ENCODE data around the gene CASZ1. TPM values are rescaled to one million over a fixed set of nuclear protein-coding genes. Genes with fewer than 3 reads are reported as not detected.

CASZ1 gene
- total RNA-seq, 2 experiments from 2014 or later, result 3.7 to 4.0 TPM

DNA sequence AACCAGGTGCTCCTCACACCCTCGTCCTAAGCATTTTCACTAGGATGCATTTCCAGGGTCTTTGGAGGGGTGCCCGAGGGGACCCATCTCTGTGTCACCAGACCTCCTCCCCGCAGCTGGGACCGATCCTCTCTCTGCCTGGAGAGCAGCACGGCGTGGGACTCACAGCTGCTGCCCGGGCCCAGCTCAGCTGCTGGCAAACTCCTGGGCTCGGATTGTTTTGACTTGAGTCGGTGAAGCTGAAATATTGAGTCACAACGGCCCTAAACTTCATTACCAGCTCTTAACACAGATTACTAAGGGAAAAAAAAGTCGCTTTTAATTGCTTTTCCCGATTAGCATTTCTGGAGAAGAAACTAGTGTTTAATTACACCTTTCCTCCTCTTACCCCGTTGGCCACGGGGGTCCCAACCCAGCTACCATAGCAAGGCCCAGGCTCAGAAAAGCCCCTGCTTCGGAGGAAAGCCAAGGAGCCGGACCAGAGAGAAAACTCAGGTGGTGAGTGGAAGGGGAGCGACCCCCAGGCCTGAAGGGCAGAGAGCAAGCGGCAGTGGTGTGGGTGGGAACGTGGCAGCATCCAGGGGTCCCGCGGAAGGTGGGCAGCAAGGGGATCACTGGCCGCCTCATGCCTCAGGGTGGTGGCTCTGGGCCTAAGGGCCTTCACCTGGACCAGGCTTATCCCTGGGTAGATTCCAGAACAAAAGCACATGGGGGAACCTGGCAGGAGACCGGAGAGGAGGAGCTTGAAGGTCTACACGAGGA is 41.7 kb downstream of the CASZ1 start:
- Mint-ChIP-seq H3K27me3 (no peaks in the 10 kb centered on the region), H3K4me1 (peaks cover 11% of the 10 kb centered on the region), H3K36me3 (ENCODE audit: low read depth) (no peaks in the 10 kb centered on the region), H3K9me3 (ENCODE audit: low read depth) (no peaks in the 10 kb centered on the region), H3K4me3 (no peak overlapping the region), H3K27ac (no peak overlapping the region)
- intact Hi-C loops (cut with DNase I, micrococcal nuclease), result no loop called here
- DNase-seq (no peak), ATAC-seq (no peak)
- POLR2A ChIA-PET, result no interaction called here
- CTCF ChIA-PET, result no interaction called here

DNA sequence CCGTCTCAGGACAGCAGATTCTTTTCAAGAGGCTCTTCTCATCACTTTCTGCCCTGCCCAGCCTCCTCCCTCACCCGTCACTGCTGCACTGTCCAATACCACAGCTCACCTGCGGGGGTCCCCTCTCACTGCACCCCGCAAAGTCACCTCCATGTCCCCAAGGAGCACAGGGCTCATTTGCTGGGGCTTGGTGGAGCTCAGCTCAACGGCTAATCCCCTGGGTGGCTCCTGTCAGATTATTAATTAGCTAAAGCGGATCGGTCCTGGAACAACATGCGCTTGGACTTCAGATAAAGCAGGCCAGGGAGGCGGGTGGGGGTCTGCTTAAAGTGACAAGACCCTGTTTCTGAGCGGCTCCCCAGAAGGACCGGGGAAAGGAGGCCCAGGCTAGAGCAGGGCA is 43.1 kb downstream of the CASZ1 start:
- Mint-ChIP-seq H3K9me3 (ENCODE audit: low read depth) (no peaks in the 10 kb centered on the region), H3K4me3 (no peak overlapping the region), H3K4me1 (peaks cover 11% of the 10 kb centered on the region), H3K27me3 (no peaks in the 10 kb centered on the region), H3K27ac (no peak overlapping the region), H3K36me3 (ENCODE audit: low read depth) (no peaks in the 10 kb centered on the region)
- DNase-seq, result peak; percentile 40
- intact Hi-C loops (cut with DNase I, micrococcal nuclease), result no loop called here
- ATAC-seq, result no peak
- ChIA-PET POLR2A (no interaction called here), CTCF (interaction anchor here (0.6 kb wide), 1 partner anchor 241 kb away, joined by 3 read pairs; no protein-coding TSS in a partner anchor)

DNA sequence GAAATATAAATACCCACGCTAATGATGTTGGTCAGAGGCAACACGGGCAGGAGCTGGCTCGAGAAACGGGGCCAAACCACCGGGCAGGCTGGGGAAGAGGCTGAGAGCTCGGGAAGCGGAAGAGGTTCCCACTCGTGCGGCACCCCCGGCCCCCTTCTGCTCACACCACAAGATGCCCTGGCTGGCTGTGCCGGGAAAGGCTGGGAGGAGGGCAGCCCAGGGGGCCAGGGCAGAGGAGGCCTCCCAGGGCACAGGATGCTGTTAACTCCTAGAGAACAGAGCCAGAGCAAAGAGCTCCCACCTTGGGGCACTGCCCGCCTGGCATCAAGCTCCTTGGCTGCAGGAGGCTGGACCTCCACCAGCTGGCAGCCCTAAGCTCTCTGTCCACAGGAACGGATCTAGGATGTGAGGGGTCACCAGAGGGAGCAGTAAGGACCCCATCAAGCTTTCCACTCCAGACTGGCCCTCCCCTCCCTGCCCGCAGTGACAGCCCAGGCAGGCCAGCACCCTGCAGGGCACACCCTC is 44.8 kb downstream of the CASZ1 start:
- intact Hi-C loops (cut with DNase I, micrococcal nuclease), result no loop called here
- ChIA-PET POLR2A (no interaction called here), CTCF (no interaction called here)
- no peak overlapping the region for H3K27ac Mint-ChIP-seq
- no peak overlapping the region for H3K4me3 Mint-ChIP-seq
- H3K36me3 Mint-ChIP-seq (ENCODE audit: low read depth), result no peaks in the 10 kb centered on the region
- ATAC-seq (no peak), DNase-seq (no peak)
- no peaks in the 10 kb centered on the region for H3K9me3 Mint-ChIP-seq (ENCODE audit: low read depth)
- H3K4me1 Mint-ChIP-seq, result peaks cover 9% of the 10 kb centered on the region
- H3K27me3 Mint-ChIP-seq, result no peaks in the 10 kb centered on the region

DNA sequence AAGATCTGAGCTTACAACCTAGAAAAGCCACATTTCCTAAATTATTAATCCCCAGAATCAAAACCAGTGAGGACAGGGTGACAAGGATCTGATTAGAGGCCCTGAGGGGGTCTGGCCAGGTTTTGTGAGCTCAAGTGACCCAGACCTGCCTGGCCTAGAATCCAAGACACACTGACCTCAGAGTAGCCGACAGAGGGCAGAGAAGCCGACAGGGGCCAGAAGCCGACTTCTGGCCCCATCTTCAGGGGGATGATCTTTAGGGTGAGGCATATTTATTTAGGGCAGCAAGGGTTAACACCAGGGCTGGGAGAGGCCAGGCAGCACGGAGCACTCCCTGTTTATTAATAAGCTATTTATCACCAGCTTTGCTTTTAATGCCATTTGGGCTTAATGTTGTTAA is 45.3 kb downstream of the CASZ1 start:
- Mint-ChIP-seq H3K27ac (no peak overlapping the region), H3K27me3 (no peaks in the 10 kb centered on the region), H3K36me3 (ENCODE audit: low read depth) (no peaks in the 10 kb centered on the region), H3K4me1 (peaks cover 8% of the 10 kb centered on the region), H3K9me3 (ENCODE audit: low read depth) (no peaks in the 10 kb centered on the region), H3K4me3 (no peak overlapping the region)
- intact Hi-C loops (cut with DNase I, micrococcal nuclease), result no loop called here
- ATAC-seq (no peak), DNase-seq (no peak)
- CTCF ChIA-PET, result no interaction called here
- POLR2A ChIA-PET, result no interaction called here

DNA sequence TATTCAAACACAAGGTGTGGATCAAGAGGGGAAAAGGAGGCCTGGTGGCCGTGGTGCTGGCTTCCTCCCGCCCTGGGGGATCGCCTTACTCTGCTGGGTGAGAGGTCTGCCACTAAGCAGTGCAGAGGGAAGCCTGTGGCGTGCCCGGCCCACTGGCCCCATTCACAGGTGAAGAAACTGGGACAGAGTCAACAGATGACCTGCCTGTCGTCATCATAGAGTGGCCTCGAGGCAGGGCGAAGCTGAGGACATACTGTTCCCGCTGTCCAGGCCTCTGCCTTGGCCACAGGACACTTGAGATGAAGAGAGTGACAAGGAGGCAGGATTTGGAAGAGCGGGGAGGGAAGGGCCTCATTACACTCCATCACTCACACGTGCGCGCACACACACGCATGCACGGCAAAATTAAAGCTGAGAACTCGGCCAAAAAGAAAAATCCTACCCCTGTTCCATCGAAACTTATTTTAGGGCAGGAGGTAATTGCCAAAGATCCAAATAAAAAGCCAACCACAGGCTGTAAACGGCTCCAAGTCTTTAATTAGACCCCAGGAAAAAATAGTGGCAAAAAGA is 50.5 kb downstream of the CASZ1 start:
- H3K9me3 Mint-ChIP-seq (ENCODE audit: low read depth), result no peaks in the 10 kb centered on the region
- ChIA-PET CTCF (no interaction called here), POLR2A (interaction anchor here (0.6 kb wide), 1 partner anchor 219 kb away, joined by 3 read pairs; no protein-coding TSS in a partner anchor)
- no peaks in the 10 kb centered on the region for H3K27me3 Mint-ChIP-seq
- no peak overlapping the region for H3K4me3 Mint-ChIP-seq
- H3K36me3 Mint-ChIP-seq (ENCODE audit: low read depth), result no peaks in the 10 kb centered on the region
- ATAC-seq (no peak), DNase-seq (no peak)
- no peak overlapping the region for H3K27ac Mint-ChIP-seq
- no peaks in the 10 kb centered on the region for H3K4me1 Mint-ChIP-seq
- intact Hi-C loops (cut with DNase I, micrococcal nuclease), result no loop called here

DNA sequence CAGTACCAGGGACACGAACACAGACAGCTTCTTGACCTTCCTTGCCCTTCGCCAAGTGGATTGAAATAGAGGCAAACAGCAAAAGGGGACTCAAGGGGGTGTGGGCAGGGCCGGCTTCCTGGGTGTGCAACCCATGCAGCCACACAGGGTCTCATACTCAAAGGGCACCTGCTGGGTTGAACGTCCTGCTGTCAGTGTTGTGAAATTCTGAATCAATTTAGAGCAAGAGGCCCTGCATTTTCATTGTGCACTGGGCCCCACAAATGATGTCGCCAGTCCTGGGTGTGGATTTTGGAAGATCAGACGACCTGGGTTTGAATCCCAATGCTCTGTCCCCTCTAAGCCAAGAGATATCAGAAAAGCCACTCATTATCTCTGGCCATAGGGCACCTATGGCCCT is 51.1 kb downstream of the CASZ1 start:
- Mint-ChIP-seq H3K9me3 (ENCODE audit: low read depth) (no peaks in the 10 kb centered on the region), H3K36me3 (ENCODE audit: low read depth) (no peaks in the 10 kb centered on the region), H3K27me3 (no peaks in the 10 kb centered on the region), H3K27ac (no peak overlapping the region), H3K4me3 (no peak overlapping the region), H3K4me1 (peaks cover under 1% of the 10 kb centered on the region)
- ChIA-PET POLR2A (interaction anchor here (0.6 kb wide), 1 partner anchor 218 kb away, joined by 3 read pairs; no protein-coding TSS in a partner anchor), CTCF (no interaction called here)
- ATAC-seq (no peak), DNase-seq (no peak)
- intact Hi-C loops (cut with DNase I, micrococcal nuclease), result no loop called here

DNA sequence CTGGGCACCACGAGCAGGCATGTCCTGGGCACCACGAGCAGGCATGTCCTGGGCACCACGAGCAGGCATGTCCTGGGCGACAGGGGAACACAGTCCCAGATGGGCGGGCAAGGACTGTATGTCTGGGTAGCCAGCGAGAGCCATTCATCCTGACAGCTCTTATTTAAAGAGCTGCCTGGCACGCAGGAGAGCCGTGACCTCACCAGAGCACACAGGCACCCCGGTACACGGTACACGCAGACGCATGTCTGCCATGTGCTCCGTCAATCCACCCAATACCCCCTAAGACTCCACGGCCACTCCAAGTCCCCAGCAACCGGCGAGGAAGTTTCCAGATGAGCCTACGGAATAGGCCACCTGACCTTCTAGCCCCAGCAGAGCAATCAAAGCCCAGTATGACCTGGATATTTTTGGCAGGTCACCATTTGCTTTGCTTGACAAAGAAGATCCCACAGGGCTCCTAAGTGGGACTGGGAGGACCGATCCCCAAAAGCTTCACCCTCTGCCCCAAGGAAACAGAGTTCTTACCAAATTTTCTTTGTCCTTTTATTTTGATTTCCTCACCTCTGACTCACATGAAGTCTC is 51.7 kb downstream of the CASZ1 start:
- ChIA-PET POLR2A (no interaction called here), CTCF (no interaction called here)
- Mint-ChIP-seq H3K4me3 (no peak overlapping the region), H3K4me1 (peaks cover 2% of the 10 kb centered on the region), H3K27ac (no peak overlapping the region), H3K27me3 (no peaks in the 10 kb centered on the region), H3K36me3 (ENCODE audit: low read depth) (no peaks in the 10 kb centered on the region), H3K9me3 (ENCODE audit: low read depth) (no peaks in the 10 kb centered on the region)
- DNase-seq, result no peak
- no peak for ATAC-seq
- intact Hi-C loops (cut with DNase I, micrococcal nuclease), result no loop called here

DNA sequence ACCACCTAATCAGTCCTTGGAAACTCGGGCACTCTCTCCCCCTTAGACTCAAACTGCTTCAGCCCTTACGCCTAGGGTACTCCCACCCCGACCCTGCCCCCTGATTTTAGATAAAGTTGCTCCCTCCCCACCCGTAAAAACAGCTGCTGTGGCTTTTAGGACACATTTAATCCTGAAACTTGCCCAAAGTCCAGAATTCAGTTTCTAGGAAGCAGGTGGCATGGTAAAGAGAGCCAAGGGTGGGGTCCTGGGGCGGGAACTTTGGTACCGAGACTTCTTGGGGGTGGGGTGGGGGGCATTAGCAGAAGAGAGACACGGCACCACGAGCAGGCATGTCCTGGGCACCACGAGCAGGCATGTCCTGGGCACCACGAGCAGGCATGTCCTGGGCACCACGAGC is 52.4 kb downstream of the CASZ1 start:
- ChIA-PET CTCF (no interaction called here), POLR2A (no interaction called here)
- Mint-ChIP-seq H3K27me3 (no peaks in the 10 kb centered on the region), H3K4me1 (peaks cover 2% of the 10 kb centered on the region), H3K36me3 (ENCODE audit: low read depth) (no peaks in the 10 kb centered on the region), H3K27ac (no peak overlapping the region), H3K4me3 (no peak overlapping the region), H3K9me3 (ENCODE audit: low read depth) (no peaks in the 10 kb centered on the region)
- DNase-seq (no peak), ATAC-seq (no peak)
- intact Hi-C loops (cut with DNase I, micrococcal nuclease), result no loop called here

DNA sequence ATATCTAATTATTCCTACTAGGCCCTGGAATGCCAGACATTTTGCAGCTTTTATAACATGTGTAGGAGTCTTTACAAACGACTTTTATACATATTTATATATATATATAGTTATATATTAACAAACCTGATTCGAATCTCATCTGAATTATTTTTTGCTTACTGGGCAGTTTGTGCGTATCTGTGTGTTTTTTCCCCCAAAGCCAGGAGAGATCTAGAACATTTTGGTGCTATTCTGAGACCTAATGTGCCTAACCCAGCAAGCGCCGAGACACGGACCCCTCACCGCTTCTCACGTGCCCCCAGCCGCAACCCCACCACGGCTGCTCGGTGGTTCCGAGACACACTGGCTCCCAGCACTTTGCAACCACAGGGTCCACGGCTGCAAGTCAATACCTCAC is 54.8 kb downstream of the CASZ1 start:
- Mint-ChIP-seq H3K36me3 (ENCODE audit: low read depth) (no peaks in the 10 kb centered on the region), H3K4me3 (no peak overlapping the region), H3K4me1 (peaks cover 2% of the 10 kb centered on the region), H3K9me3 (ENCODE audit: low read depth) (no peaks in the 10 kb centered on the region), H3K27ac (no peak overlapping the region), H3K27me3 (no peaks in the 10 kb centered on the region)
- ChIA-PET POLR2A (no interaction called here), CTCF (no interaction called here)
- intact Hi-C loops (cut with DNase I, micrococcal nuclease), result no loop called here
- ATAC-seq (no peak), DNase-seq (no peak)

DNA sequence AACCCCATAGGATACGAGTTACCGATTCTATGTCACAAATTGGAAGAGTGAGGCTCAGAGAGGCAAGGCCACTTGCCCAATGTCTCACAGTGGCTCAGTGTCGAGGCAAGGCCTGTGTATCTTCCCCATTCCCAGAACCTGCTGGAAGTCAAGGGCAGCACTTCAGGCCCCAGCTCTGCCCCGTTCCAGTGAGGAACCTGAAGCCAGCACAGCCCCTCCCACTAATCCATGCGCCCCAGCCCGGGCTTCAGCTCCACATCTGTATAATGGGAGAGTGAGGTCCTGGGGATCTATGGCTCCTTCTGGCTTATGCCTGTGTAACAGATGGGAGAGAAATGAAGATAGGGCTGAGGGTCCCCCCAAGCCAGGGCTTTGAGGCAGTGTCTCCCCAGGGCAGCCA is 56.3 kb downstream of the CASZ1 start:
- no peak overlapping the region for H3K27ac Mint-ChIP-seq
- H3K4me1 Mint-ChIP-seq, result peaks cover 2% of the 10 kb centered on the region
- no peaks in the 10 kb centered on the region for H3K9me3 Mint-ChIP-seq (ENCODE audit: low read depth)
- H3K27me3 Mint-ChIP-seq, result no peaks in the 10 kb centered on the region
- intact Hi-C loops (cut with DNase I, micrococcal nuclease), result no loop called here
- DNase-seq (no peak), ATAC-seq (no peak)
- CTCF ChIA-PET, result interaction anchor here (0.6 kb wide), 1 partner anchor 1048 kb away, joined by 3 read pairs; no protein-coding TSS in a partner anchor
- no peaks in the 10 kb centered on the region for H3K36me3 Mint-ChIP-seq (ENCODE audit: low read depth)
- no peak overlapping the region for H3K4me3 Mint-ChIP-seq
- POLR2A ChIA-PET, result no interaction called here

DNA sequence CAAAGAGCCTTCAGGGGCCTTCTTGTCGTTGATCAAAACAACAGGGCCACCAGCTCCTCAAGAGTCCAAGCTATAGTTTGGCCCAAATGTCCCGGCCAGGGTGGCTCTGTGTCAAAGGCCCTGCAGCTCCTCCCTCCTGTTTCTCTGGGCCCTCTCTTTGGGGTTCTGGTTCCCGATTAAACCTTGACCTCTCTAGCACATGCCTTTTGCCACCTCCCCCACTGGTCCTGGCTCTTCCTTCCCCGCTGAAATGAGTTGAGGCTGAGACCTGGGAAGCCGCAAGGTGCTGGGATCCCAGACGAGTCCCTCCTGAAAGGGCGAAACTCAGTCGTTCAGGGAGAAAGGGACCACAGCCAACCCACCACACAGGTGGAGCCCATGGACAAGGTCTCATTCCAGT is 56.9 kb downstream of the CASZ1 start:
- ChIA-PET POLR2A (no interaction called here), CTCF (interaction anchor here (0.6 kb wide), 1 partner anchor 1048 kb away, joined by 3 read pairs; no protein-coding TSS in a partner anchor)
- Mint-ChIP-seq H3K27ac (no peak overlapping the region), H3K36me3 (ENCODE audit: low read depth) (no peaks in the 10 kb centered on the region), H3K4me3 (no peak overlapping the region), H3K4me1 (peaks cover 4% of the 10 kb centered on the region), H3K27me3 (no peaks in the 10 kb centered on the region), H3K9me3 (ENCODE audit: low read depth) (no peaks in the 10 kb centered on the region)
- ATAC-seq (no peak), DNase-seq (no peak)
- intact Hi-C loops (cut with DNase I, micrococcal nuclease), result no loop called here

Data from activated CD4-positive, alpha-beta T cell treated with anti-CD3 and anti-CD28 coated beads for 36 hours (primary cell).